Activated CD8-positive, alpha-beta T cell treated with anti-CD3 and anti-CD28 coated beads, Interleukin-2, amount 10 ng/mL, durations not matched to agents 7 days and 5 days (primary cell): ENCODE results near the gene SBK2. TPM values are rescaled to one million over a fixed set of nuclear protein-coding genes. Genes with fewer than 3 reads are reported as not detected.
A peak's percentile ranks its signal among the peaks of the same experiment; 100 is the strongest.

Experiments used
- ATAC-seq: fragments of 150-1000 bp; cut with Tn5 transposase; one replicate; pipeline ENCODE4 v1.10.0; 2021; ENCODE audit warnings: moderate library complexity
- CTCF ChIA-PET: fragments of 350-600 bp; sonication (Branson Sonifier 250); formaldehyde crosslinking; loops from one replicate; lab custom pipeline; 2021; ENCODE audit warnings: antibody characterized with exemption; lab: Charles Lee
- POLR2A ChIA-PET: fragments of 350-600 bp; sonication (Branson Sonifier 250); formaldehyde crosslinking; loops from one replicate; lab custom pipeline; 2021; ENCODE audit warnings: antibody characterized with exemption; lab: Charles Lee
- DNase-seq: peaks from one replicate; pipeline ENCODE4 v3.0.0-alpha.2; 2020
- H3K27ac Mint-ChIP-seq: one replicate; pipeline ENCODE4 v1.8.0; 2021; ENCODE audit warnings: mild to moderate bottlenecking, mixed read lengths
- H3K27me3 Mint-ChIP-seq: one replicate; pipeline ENCODE4 v1.8.0; 2021; ENCODE audit warnings: low read depth, mixed read lengths
- H3K36me3 Mint-ChIP-seq: one replicate; pipeline ENCODE4 v1.8.0; 2021; ENCODE audit warnings: low read depth, mixed read lengths
- H3K4me1 Mint-ChIP-seq: one replicate; pipeline ENCODE4 v1.8.0; 2021; ENCODE audit warnings: low read depth, mixed read lengths
- H3K4me3 Mint-ChIP-seq: one replicate; pipeline ENCODE4 v1.8.0; 2021; ENCODE audit warnings: mild to moderate bottlenecking, mixed read lengths
- H3K9me3 Mint-ChIP-seq: one replicate; pipeline ENCODE4 v1.8.0; 2022; ENCODE audit warnings: mixed read lengths; ENCODE audit not compliant: insufficient read depth
- total RNA-seq, 2 experiments: library from RNA; stranded (reverse); gene quantifications; one replicate each; pipeline ENCODE4 v1.2.3, GENCODE V29; 2021

Gene SBK2
- total RNA-seq, 2 experiments from 2014 or later = not detected

GRCh38 chr19:55494172-55494761 lies 42.7 kb downstream of the SBK2 start:
- Mint-ChIP-seq H3K4me1 (no peaks in the 10 kb centered on the region), H3K27me3 (no peaks in the 10 kb centered on the region), H3K9me3 (no peaks in the 10 kb centered on the region), H3K4me3 (no peak overlapping the region), H3K36me3 (no peaks in the 10 kb centered on the region), H3K27ac (peak overlapping the region; percentile 23)
- peak; percentile 49 for ATAC-seq
- DNase-seq = no peak
- POLR2A ChIA-PET = interaction anchor here (1.3 kb wide), 1 partner anchor 17 kb away, joined by 3 read pairs; no protein-coding TSS in a partner anchor
- CTCF ChIA-PET = interaction anchor here (4.6 to 5.6 kb wide), 2 partner anchors 10 to 27 kb away, joined by 16 to 39 read pairs; no protein-coding TSS in a partner anchor

GRCh38 chr19:55493645-55494171 lies 43.2 kb downstream of the SBK2 start:
- Mint-ChIP-seq H3K9me3 (no peaks in the 10 kb centered on the region), H3K4me3 (no peak overlapping the region), H3K27ac (no peak overlapping the region), H3K27me3 (no peaks in the 10 kb centered on the region), H3K4me1 (no peaks in the 10 kb centered on the region), H3K36me3 (no peaks in the 10 kb centered on the region)
- CTCF ChIA-PET = interaction anchor here (4.6 to 5.6 kb wide), 2 partner anchors 11 to 27 kb away, joined by 16 to 39 read pairs; no protein-coding TSS in a partner anchor
- POLR2A ChIA-PET = interaction anchor here (1.3 kb wide), 1 partner anchor 17 kb away, joined by 3 read pairs; no protein-coding TSS in a partner anchor
- ATAC-seq (no peak), DNase-seq (no peak)

GRCh38 chr19:55493052-55493644 lies 43.8 kb downstream of the SBK2 start:
- Mint-ChIP-seq H3K27ac (no peak overlapping the region), H3K4me1 (no peaks in the 10 kb centered on the region), H3K36me3 (no peaks in the 10 kb centered on the region), H3K4me3 (no peak overlapping the region), H3K9me3 (no peaks in the 10 kb centered on the region), H3K27me3 (no peaks in the 10 kb centered on the region)
- ATAC-seq = no peak
- CTCF ChIA-PET = interaction anchor here (4.6 to 5.6 kb wide), 2 partner anchors 11 to 26 kb away, joined by 16 to 39 read pairs; no protein-coding TSS in a partner anchor
- POLR2A ChIA-PET = interaction anchor here (1.3 kb wide), 1 partner anchor 16 kb away, joined by 3 read pairs; no protein-coding TSS in a partner anchor
- no peak for DNase-seq

- no peak overlapping the region for H3K4me3 Mint-ChIP-seq
- no peak for ATAC-seq
- POLR2A ChIA-PET = interaction anchor here (0.6 kb wide), 1 partner anchor 212 kb away, joined by 3 read pairs; no protein-coding TSS in a partner anchor
Observed at GRCh38 chr19:55492362-55492944, 44.5 kb downstream of the SBK2 start.

GRCh38 chr19:55491546-55492360 lies 45.2 kb downstream of the SBK2 start:
- Mint-ChIP-seq H3K27me3 (no peaks in the 10 kb centered on the region), H3K4me3 (no peak overlapping the region), H3K4me1 (peaks cover 7% of the 10 kb centered on the region), H3K36me3 (no peaks in the 10 kb centered on the region), H3K9me3 (no peaks in the 10 kb centered on the region), H3K27ac (no peak overlapping the region)
- no peak for DNase-seq
- no peak for ATAC-seq
- POLR2A ChIA-PET = no interaction called here
- CTCF ChIA-PET = interaction anchor here (5.6 kb wide), 1 partner anchor 13 kb away, joined by 39 read pairs; no protein-coding TSS in a partner anchor

More at GRCh38 chr19:55492362-55492944, 44.5 kb downstream of the SBK2 start:
- no peak for DNase-seq
- H3K27ac Mint-ChIP-seq = no peak overlapping the region
- H3K4me1 Mint-ChIP-seq = peaks cover 2% of the 10 kb centered on the region
- no peaks in the 10 kb centered on the region for H3K36me3 Mint-ChIP-seq
- no peaks in the 10 kb centered on the region for H3K27me3 Mint-ChIP-seq
- CTCF ChIA-PET = interaction anchor here (5.6 kb wide), 1 partner anchor 12 kb away, joined by 39 read pairs; no protein-coding TSS in a partner anchor
- H3K9me3 Mint-ChIP-seq = no peaks in the 10 kb centered on the region

GRCh38 chr19:55490478-55491432 lies 46.2 kb downstream of the SBK2 start:
- ATAC-seq = no peak
- CTCF ChIA-PET = interaction anchor here (5.6 kb wide), 1 partner anchor 14 kb away, joined by 39 read pairs; no protein-coding TSS in a partner anchor
- no peak for DNase-seq
- Mint-ChIP-seq H3K9me3 (no peaks in the 10 kb centered on the region), H3K36me3 (no peaks in the 10 kb centered on the region), H3K4me3 (no peak overlapping the region), H3K27me3 (no peaks in the 10 kb centered on the region), H3K27ac (no peak overlapping the region), H3K4me1 (peaks cover 11% of the 10 kb centered on the region)
- POLR2A ChIA-PET = no interaction called here

GRCh38 chr19:55489711-55490477 lies 47.0 kb downstream of the SBK2 start:
- Mint-ChIP-seq H3K4me1 (peaks cover 13% of the 10 kb centered on the region), H3K4me3 (no peak overlapping the region), H3K27ac (no peak overlapping the region), H3K9me3 (no peaks in the 10 kb centered on the region), H3K27me3 (no peaks in the 10 kb centered on the region), H3K36me3 (no peaks in the 10 kb centered on the region)
- CTCF ChIA-PET = interaction anchor here (1.3 kb wide), 1 partner anchor 14 kb away, joined by 6 read pairs; no protein-coding TSS in a partner anchor
- DNase-seq (no peak), ATAC-seq (no peak)
- POLR2A ChIA-PET = no interaction called here

- H3K27me3 Mint-ChIP-seq = no peaks in the 10 kb centered on the region
- peaks cover 13% of the 10 kb centered on the region for H3K4me1 Mint-ChIP-seq
- no peaks in the 10 kb centered on the region for H3K36me3 Mint-ChIP-seq
- ATAC-seq (no peak), DNase-seq (no peak)
- H3K4me3 Mint-ChIP-seq = no peak overlapping the region
- H3K9me3 Mint-ChIP-seq = no peaks in the 10 kb centered on the region
- CTCF ChIA-PET = interaction anchor here (1.3 kb wide), 1 partner anchor 15 kb away, joined by 6 read pairs; no protein-coding TSS in a partner anchor
- no peak overlapping the region for H3K27ac Mint-ChIP-seq
- POLR2A ChIA-PET = no interaction called here
Observed at GRCh38 chr19:55488986-55489710, 47.8 kb downstream of the SBK2 start.

- H3K27me3 Mint-ChIP-seq = no peaks in the 10 kb centered on the region
- H3K36me3 Mint-ChIP-seq = no peaks in the 10 kb centered on the region
- POLR2A ChIA-PET = interaction anchor here (0.9 kb wide), 1 partner anchor 17 kb away, joined by 4 read pairs; no protein-coding TSS in a partner anchor
- peaks cover 13% of the 10 kb centered on the region for H3K4me1 Mint-ChIP-seq
- peak within 1 kb of the TSS; percentile 8 for H3K4me3 Mint-ChIP-seq
- ATAC-seq (no peak), DNase-seq (no peak)
- H3K27ac Mint-ChIP-seq = peak within 1 kb of the TSS; percentile 46
- H3K9me3 Mint-ChIP-seq = no peaks in the 10 kb centered on the region
- CTCF ChIA-PET = interaction anchor here (2.8 kb wide), 1 partner anchor 16 kb away, joined by 14 read pairs; no protein-coding TSS in a partner anchor
Observed at GRCh38 chr19:55487924-55488687, 48.8 kb downstream of the SBK2 start, which contains the start of gene SSC5D. TSS of gene SSC5D (plus strand) at chr19:55488436. CDS start at chr19:55488590, 154 bp downstream.
